Measurements from ENCODE around the gene PLCG1.

Gene PLCG1

DNA sequence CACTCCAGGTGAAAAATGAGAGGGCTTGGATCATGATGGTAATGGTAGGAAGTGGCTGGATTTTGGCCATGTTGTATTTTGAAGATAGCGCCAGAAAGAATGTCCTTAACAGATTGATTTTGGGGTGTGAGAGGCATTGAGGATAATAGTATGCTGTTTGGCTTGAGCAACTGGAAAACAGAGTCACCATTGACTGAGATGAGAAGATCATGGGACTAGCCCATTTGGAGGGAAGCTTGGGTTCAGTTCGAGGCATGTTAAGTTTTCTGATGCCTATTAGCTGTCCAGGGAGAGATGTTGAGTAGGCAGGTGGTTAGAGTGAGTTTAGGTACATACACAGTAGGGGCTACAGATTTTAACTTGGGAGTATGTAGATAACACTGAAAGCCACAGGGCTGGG is 23.3 kb downstream of the PLCG1 start:
- no peak overlapping the region for H3K4me3 ChIP-seq (ENCODE audit: low read length)
- no peaks in the 10 kb centered on the region for H3K27me3 ChIP-seq (ENCODE audit: insufficient read depth, low read length)
- peaks cover 66% of the 10 kb centered on the region for H3K36me3 ChIP-seq (ENCODE audit: insufficient read depth, low read length)
- H3K9me3 ChIP-seq (ENCODE audit: insufficient read depth, low read depth, low read length), result no peaks in the 10 kb centered on the region
- H3K9ac ChIP-seq (ENCODE audit: low read depth, low read length), result no peak overlapping the region
- no peak overlapping the region for H3K27ac ChIP-seq (ENCODE audit: low read depth, low read length)
- WGBS, result 94% methylated on average over 2 of the region's 2 CpGs
- H3K4me1 ChIP-seq (ENCODE audit: insufficient read depth, low read length), result 0 out of 2 replicates have a peak, but pooled peaks cover 3% of the 10 kb centered on the region

DNA sequence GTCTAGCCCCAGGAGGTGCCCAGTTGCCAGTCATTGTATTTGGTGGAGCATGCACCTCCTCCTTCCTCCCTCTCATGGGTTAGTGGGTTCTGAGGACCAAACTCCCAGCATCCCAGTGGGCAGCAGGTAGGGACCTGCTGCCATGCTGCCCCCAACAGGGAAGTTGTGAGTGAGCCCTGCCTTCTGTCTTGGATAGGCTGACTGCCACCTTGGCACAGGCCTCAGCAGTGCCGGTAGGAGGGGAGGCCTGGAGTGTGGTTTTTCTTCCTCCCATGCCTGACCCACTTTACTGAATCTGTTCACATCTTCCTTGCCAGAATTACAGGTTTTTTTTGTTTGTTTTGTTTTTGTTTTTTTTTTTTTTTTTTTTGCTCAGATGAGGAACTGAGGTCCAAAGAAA is 24.5 kb downstream of the PLCG1 start:
- Histone ChIP-seq H3K27me3 (ENCODE audit: insufficient read depth, low read length) (no peaks in the 10 kb centered on the region), H3K4me3 (ENCODE audit: low read length) (no peak overlapping the region), H3K27ac (ENCODE audit: low read depth, low read length) (no peak overlapping the region), H3K9me3 (ENCODE audit: insufficient read depth, low read depth, low read length) (no peaks in the 10 kb centered on the region), H3K9ac (ENCODE audit: low read depth, low read length) (no peak overlapping the region), H3K36me3 (ENCODE audit: insufficient read depth, low read length) (peaks cover 77% of the 10 kb centered on the region), H3K4me1 (ENCODE audit: insufficient read depth, low read length) (0 out of 2 replicates have a peak, but pooled peaks cover 3% of the 10 kb centered on the region)
- WGBS, result 100% methylated on average over 1 of the region's 1 CpG

DNA sequence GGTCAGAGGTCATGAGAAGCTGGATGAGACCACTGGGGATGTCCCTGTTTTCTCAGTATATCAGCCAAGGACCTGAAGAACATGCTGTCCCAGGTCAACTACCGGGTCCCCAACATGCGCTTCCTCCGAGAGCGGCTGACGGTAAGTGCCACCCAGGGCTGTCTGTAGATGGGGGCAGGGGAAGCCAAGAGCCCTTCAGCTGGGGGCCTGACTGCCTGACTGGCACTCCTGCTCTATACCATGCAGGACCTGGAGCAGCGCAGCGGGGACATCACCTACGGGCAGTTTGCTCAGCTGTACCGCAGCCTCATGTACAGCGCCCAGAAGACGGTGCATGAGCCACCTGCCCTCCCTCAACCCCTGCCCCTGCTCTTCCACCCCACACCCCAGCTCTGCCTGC is 25.1 kb downstream of the PLCG1 start:
- Histone ChIP-seq H3K9me3 (ENCODE audit: insufficient read depth, low read depth, low read length) (no peaks in the 10 kb centered on the region), H3K27ac (ENCODE audit: low read depth, low read length) (no peak overlapping the region), H3K4me1 (ENCODE audit: insufficient read depth, low read length) (0 out of 2 replicates have a peak, but pooled peaks cover 3% of the 10 kb centered on the region), H3K9ac (ENCODE audit: low read depth, low read length) (no peak overlapping the region), H3K4me3 (ENCODE audit: low read length) (no peak overlapping the region), H3K36me3 (ENCODE audit: insufficient read depth, low read length) (peaks cover 82% of the 10 kb centered on the region), H3K27me3 (ENCODE audit: insufficient read depth, low read length) (no peaks in the 10 kb centered on the region)
- 96% methylated on average over 11 of the region's 11 CpGs for WGBS

DNA sequence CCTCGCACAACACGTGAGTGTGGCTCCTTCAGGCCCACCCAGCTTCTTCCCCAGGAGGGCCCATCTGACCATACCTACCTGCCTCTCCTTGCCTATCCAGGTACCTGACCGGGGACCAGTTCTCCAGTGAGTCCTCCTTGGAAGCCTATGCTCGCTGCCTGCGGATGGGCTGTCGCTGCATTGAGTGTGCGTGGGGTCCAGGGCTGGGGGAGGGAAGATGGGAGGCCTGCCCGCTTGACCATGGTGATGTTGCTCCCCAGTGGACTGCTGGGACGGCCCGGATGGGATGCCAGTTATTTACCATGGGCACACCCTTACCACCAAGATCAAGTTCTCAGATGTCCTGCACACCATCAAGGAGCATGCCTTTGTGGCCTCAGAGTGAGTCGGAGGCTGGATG is 26.5 kb downstream of the PLCG1 start:
- H3K27me3 ChIP-seq (ENCODE audit: insufficient read depth, low read length), result no peaks in the 10 kb centered on the region
- no peak overlapping the region for H3K4me3 ChIP-seq (ENCODE audit: low read length)
- H3K4me1 ChIP-seq (ENCODE audit: insufficient read depth, low read length), result no peaks in the 10 kb centered on the region
- H3K27ac ChIP-seq (ENCODE audit: low read depth, low read length), result no peak overlapping the region
- no peaks in the 10 kb centered on the region for H3K9me3 ChIP-seq (ENCODE audit: insufficient read depth, low read depth, low read length)
- 95% methylated on average over 11 of the region's 11 CpGs for WGBS
- peaks cover 96% of the 10 kb centered on the region for H3K36me3 ChIP-seq (ENCODE audit: insufficient read depth, low read length)
- no peak overlapping the region for H3K9ac ChIP-seq (ENCODE audit: low read depth, low read length)

DNA sequence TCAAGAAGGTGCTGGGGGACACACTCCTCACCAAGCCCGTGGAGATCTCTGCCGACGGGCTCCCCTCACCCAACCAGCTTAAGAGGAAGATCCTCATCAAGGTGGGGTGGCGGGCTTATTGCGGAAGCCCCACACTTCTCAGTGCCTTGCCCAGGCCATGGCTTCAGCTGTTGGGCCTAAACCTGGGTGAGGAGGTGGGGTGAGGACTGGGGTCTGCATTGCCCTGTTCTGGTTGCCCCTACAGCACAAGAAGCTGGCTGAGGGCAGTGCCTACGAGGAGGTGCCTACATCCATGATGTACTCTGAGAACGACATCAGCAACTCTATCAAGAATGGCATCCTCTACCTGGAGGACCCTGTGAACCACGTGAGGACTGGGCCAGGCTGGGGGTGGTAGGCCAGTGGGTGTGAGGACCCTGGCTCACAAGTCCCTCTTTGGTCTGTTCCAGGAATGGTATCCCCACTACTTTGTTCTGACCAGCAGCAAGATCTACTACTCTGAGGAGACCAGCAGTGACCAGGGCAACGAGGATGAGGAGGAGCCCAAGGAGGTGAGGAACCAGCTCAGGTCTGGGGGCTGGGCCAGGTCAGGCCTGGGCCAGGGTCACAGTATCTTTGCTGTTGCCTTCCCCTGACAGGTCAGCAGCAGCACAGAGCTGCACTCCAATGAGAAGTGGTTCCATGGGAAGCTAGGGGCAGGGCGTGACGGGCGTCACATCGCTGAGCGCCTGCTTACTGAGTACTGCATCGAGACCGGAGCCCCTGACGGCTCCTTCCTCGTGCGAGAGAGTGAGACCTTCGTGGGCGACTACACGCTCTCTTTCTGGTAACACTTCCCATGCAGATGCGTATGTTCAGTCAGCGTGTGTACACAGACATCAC is 27.9 kb downstream of the PLCG1 start:
- WGBS, result 96% methylated on average over 24 of the region's 24 CpGs
- Histone ChIP-seq H3K27ac (ENCODE audit: low read depth, low read length) (no peak overlapping the region), H3K4me1 (ENCODE audit: insufficient read depth, low read length) (no peaks in the 10 kb centered on the region), H3K9ac (ENCODE audit: low read depth, low read length) (no peak overlapping the region), H3K36me3 (ENCODE audit: insufficient read depth, low read length) (peaks cover 98% of the 10 kb centered on the region), H3K9me3 (ENCODE audit: insufficient read depth, low read depth, low read length) (no peaks in the 10 kb centered on the region), H3K27me3 (ENCODE audit: insufficient read depth, low read length) (no peaks in the 10 kb centered on the region), H3K4me3 (ENCODE audit: low read length) (no peak overlapping the region)

DNA sequence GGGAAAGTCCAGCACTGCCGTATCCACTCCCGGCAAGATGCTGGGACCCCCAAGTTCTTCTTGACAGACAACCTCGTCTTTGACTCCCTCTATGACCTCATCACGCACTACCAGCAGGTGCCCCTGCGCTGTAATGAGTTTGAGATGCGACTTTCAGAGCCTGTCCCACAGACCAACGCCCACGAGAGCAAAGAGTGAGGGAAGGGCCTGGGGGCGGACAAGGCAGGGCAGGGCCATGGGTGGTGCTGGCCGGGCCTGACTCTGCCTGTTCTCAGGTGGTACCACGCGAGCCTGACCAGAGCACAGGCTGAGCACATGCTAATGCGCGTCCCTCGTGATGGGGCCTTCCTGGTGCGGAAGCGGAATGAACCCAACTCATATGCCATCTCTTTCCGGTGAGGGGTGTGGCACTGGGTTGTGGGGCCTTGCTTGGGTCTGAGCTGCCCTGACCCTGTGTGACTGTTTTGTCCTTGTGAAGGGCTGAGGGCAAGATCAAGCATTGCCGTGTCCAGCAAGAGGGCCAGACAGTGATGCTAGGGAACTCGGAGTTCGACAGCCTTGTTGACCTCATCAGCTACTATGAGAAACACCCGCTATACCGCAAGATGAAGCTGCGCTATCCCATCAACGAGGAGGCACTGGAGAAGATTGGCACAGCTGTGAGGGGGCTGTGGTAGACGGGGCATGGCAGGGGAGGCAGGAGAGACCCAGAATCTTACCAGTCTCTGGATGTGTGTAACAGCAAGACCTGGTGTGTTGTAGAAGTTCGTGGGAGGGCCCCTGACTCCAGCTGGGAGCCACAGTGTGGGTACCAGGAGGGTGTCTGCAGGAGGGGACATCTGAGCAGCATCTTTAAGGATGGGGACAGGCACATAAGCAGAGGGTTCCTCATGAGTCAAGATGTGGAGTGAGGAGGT is 29.1 kb downstream of the PLCG1 start:
- H3K4me3 ChIP-seq (ENCODE audit: low read length), result no peak overlapping the region
- no peak overlapping the region for H3K27ac ChIP-seq (ENCODE audit: low read depth, low read length)
- no peaks in the 10 kb centered on the region for H3K9me3 ChIP-seq (ENCODE audit: insufficient read depth, low read depth, low read length)
- WGBS, result 97% methylated on average over 27 of the region's 27 CpGs
- no peaks in the 10 kb centered on the region for H3K4me1 ChIP-seq (ENCODE audit: insufficient read depth, low read length)
- H3K27me3 ChIP-seq (ENCODE audit: insufficient read depth, low read length), result no peaks in the 10 kb centered on the region
- H3K9ac ChIP-seq (ENCODE audit: low read depth, low read length), result no peak overlapping the region
- peaks cover 96% of the 10 kb centered on the region for H3K36me3 ChIP-seq (ENCODE audit: insufficient read depth, low read length)

DNA sequence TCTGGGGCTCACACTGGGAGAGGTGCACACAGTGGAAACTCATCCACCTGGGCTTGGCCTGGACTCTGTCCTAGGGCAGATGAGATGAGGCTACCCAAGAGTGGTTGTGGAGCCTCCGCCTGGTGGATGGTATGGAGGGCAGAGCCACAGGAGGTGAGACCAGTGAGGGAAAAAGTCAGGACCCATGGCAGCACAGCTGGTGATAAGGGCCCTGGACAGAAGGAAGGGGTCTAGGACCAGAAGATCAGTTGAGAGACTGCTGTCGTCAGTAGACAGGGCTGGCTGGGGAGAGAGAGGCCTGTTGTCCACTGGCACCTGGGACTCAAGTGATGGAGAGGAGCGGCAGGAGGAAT is 29.8 kb downstream of the PLCG1 start:
- WGBS, result 96% methylated on average over 3 of the region's 3 CpGs
- H3K4me1 ChIP-seq (ENCODE audit: insufficient read depth, low read length), result no peaks in the 10 kb centered on the region
- no peaks in the 10 kb centered on the region for H3K9me3 ChIP-seq (ENCODE audit: insufficient read depth, low read depth, low read length)
- no peak overlapping the region for H3K4me3 ChIP-seq (ENCODE audit: low read length)
- H3K36me3 ChIP-seq (ENCODE audit: insufficient read depth, low read length), result peaks cover 98% of the 10 kb centered on the region
- H3K27me3 ChIP-seq (ENCODE audit: insufficient read depth, low read length), result no peaks in the 10 kb centered on the region
- no peak overlapping the region for H3K9ac ChIP-seq (ENCODE audit: low read depth, low read length)
- H3K27ac ChIP-seq (ENCODE audit: low read depth, low read length), result no peak overlapping the region

DNA sequence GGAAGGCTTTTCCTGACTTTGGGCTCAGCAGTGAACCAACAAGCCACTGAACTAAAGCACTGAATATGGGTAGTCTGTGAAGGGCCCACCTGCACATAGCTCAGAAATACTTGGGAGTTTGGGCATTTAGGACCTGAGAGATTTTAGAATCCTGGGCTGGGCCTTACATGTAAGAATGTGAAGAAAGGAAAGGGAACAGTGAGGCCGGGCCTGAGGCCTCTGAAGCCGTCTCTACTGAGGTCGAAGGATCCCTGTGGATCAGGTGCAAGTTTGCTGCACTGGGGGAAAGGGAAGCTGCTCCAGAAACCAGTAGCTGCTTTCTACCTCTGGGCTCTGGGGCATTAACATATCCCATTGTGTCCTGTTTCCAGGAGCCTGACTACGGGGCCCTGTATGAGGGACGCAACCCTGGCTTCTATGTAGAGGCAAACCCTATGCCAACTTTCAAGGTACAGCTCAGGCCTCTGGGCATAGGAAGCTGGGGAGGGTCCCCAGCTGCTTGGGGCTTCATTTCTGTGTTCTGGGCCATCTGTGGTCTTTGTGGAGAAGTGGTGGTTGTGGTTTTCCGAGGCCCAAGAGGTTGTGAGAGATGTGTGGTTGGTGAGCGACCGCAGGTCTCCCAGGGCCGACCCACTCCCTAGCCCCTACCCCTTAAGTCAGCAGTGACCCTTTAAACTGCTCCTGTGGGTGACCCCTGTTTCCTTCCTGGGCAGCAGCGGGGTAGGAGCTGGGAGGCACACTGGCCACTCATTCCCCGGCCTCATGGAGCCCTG is 30.3 kb downstream of the PLCG1 start:
- peaks cover 98% of the 10 kb centered on the region for H3K36me3 ChIP-seq (ENCODE audit: insufficient read depth, low read length)
- H3K4me1 ChIP-seq (ENCODE audit: insufficient read depth, low read length), result no peaks in the 10 kb centered on the region
- 93% methylated on average over 11 of the region's 11 CpGs for WGBS
- no peaks in the 10 kb centered on the region for H3K9me3 ChIP-seq (ENCODE audit: insufficient read depth, low read depth, low read length)
- H3K27me3 ChIP-seq (ENCODE audit: insufficient read depth, low read length), result no peaks in the 10 kb centered on the region
- H3K4me3 ChIP-seq (ENCODE audit: low read length), result no peak overlapping the region
- H3K27ac ChIP-seq (ENCODE audit: low read depth, low read length), result no peak overlapping the region
- H3K9ac ChIP-seq (ENCODE audit: low read depth, low read length), result no peak overlapping the region

DNA sequence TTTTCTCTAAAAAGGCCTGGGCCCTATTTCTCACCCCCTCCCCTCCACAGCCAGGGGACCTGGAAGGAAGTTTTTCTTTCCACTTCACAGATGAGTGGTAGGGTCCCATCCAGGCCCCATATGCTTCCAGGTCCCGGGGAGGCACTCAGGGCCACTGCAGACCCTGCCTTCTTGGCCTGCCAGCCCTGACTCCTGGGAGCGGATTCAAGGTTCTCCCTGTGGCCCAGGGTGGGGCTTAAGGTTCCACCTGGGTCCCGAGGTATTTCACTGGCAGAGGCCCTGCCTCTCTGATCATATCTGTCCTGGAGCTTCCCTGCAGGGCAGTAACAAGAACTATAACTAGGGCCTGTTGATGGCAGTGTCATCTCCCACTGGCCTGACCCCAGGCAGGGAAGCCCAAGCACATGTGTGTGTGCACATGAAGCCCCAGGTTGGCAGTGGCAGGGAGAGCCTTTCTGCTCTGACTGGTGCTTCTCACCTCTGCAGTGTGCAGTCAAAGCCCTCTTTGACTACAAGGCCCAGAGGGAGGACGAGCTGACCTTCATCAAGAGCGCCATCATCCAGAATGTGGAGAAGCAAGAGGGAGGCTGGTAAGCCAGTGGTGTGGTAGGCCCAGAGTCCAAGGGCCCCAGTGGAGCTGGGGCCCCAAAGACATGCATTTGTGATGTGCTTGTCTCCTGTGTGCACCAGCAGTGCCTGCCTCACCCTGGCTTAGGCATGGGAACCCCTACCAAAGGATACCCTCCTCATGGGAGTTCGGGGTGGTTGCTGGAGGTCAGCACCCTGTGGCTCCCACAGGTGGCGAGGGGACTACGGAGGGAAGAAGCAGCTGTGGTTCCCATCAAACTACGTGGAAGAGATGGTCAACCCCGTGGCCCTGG is 31.2 kb downstream of the PLCG1 start:
- no peaks in the 10 kb centered on the region for H3K9me3 ChIP-seq (ENCODE audit: insufficient read depth, low read depth, low read length)
- 94% methylated on average over 10 of the region's 10 CpGs for WGBS
- no peak overlapping the region for H3K4me3 ChIP-seq (ENCODE audit: low read length)
- H3K36me3 ChIP-seq (ENCODE audit: insufficient read depth, low read length), result peaks cover 97% of the 10 kb centered on the region
- no peak overlapping the region for H3K9ac ChIP-seq (ENCODE audit: low read depth, low read length)
- no peaks in the 10 kb centered on the region for H3K4me1 ChIP-seq (ENCODE audit: insufficient read depth, low read length)
- no peak overlapping the region for H3K27ac ChIP-seq (ENCODE audit: low read depth, low read length)
- no peaks in the 10 kb centered on the region for H3K27me3 ChIP-seq (ENCODE audit: insufficient read depth, low read length)

DNA sequence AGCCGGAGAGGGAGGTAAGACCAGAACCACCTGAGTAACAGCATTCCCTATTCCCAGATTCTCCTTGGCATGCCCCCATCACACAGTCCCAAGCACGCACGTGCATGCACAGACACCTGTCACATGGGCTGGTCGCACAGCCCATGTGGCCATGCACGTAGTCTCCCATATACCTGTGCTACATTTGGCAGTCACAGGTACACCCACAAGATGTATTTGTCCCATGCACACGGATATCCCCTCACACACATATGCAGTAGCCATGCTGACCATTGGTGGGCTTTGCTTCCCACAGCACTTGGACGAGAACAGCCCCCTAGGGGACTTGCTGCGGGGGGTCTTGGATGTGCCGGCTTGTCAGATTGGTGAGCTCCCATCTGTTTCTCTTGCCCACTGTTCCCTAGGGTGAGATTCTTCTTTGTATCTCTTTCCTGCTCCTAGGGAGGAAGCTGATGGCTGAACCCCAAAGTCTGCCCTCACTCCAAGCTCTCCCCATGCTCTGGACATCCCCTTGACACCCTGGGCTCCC is 31.9 kb downstream of the PLCG1 start:
- WGBS, result 91% methylated on average over 9 of the region's 9 CpGs
- Histone ChIP-seq H3K9me3 (ENCODE audit: insufficient read depth, low read depth, low read length) (no peaks in the 10 kb centered on the region), H3K27ac (ENCODE audit: low read depth, low read length) (no peak overlapping the region), H3K27me3 (ENCODE audit: insufficient read depth, low read length) (no peaks in the 10 kb centered on the region), H3K4me3 (ENCODE audit: low read length) (no peak overlapping the region), H3K4me1 (ENCODE audit: insufficient read depth, low read length) (no peaks in the 10 kb centered on the region), H3K9ac (ENCODE audit: low read depth, low read length) (no peak overlapping the region), H3K36me3 (ENCODE audit: insufficient read depth, low read length) (peaks cover 97% of the 10 kb centered on the region)
